Caki2 (cell line): ENCODE data around the gene ITPR3. TPM values are rescaled to one million over a fixed set of nuclear protein-coding genes. Genes with fewer than 3 reads are reported as not detected.

Experiments used
- DNase-seq: peaks from one replicate; pipeline ENCODE4 v3.0.0-alpha.2; 2015; ENCODE audit warnings: low read depth
- in situ Hi-C: cut with HindIII; loops from 2 replicates; pipeline ENCODE4 v1.10.0; 2016; ENCODE audit warnings: low sequenced_read_pairs, low pct_unique_long_range_greater_than_20kb, mixed read lengths
- total RNA-seq: library from RNA; depleted of rRNA; stranded (reverse); fragments of >200 nt; shearing (Covaris generic); gene quantifications from 2 replicates; pipeline ENCODE4 v1.2.3, GENCODE V29; 2014; ENCODE audit warnings: low replicate concordance

The ITPR3 gene
- total RNA-seq, 1 experiment from 2014 or later = 59.3 TPM

GRCh38 chr6:33730611-33731010, 109.5 kb downstream of the ITPR3 start:
- in situ Hi-C loops = no loop called here
- no peak for DNase-seq

GRCh38 chr6:33731035-33731434, 109.9 kb downstream of the ITPR3 start:
- DNase-seq = no peak
- in situ Hi-C loops = no loop called here

GRCh38 chr6:33731751-33732282, 110.7 kb downstream of the ITPR3 start:
- no peak for DNase-seq
- in situ Hi-C loops = no loop called here

- no peak for DNase-seq
- in situ Hi-C loops = no loop called here
Measured at GRCh38 chr6:33732385-33732784, 111.3 kb downstream of the ITPR3 start.

GRCh38 chr6:33732817-33733708, 111.9 kb downstream of the ITPR3 start:
- in situ Hi-C loops = no loop called here
- DNase-seq = peak; percentile 31

GRCh38 chr6:33733709-33734007, 112.5 kb downstream of the ITPR3 start:
- DNase-seq = no peak

GRCh38 chr6:33735216-33735615, 114.1 kb downstream of the ITPR3 start:
- in situ Hi-C loops = no loop called here
- DNase-seq = no peak

More at GRCh38 chr6:33733709-33734007, 112.5 kb downstream of the ITPR3 start:
- in situ Hi-C loops = no loop called here

- in situ Hi-C loops = no loop called here
- no peak for DNase-seq
Measured at GRCh38 chr6:33737267-33738026, 116.3 kb downstream of the ITPR3 start.

- in situ Hi-C loops = no loop called here
- no peak for DNase-seq
Measured at GRCh38 chr6:33738153-33738552, 117.0 kb downstream of the ITPR3 start.

GRCh38 chr6:33738879-33739278, 117.8 kb downstream of the ITPR3 start:
- in situ Hi-C loops = no loop called here
- no peak for DNase-seq

GRCh38 chr6:33739571-33739970, 118.4 kb downstream of the ITPR3 start:
- in situ Hi-C loops = no loop called here

GRCh38 chr6:33740204-33740608, 119.1 kb downstream of the ITPR3 start:
- in situ Hi-C loops = no loop called here
- no peak for DNase-seq

More at GRCh38 chr6:33739571-33739970, 118.4 kb downstream of the ITPR3 start:
- no peak for DNase-seq

GRCh38 chr6:33740794-33741193, 119.7 kb downstream of the ITPR3 start:
- no peak for DNase-seq
- in situ Hi-C loops = no loop called here

GRCh38 chr6:33742092-33742491, 121.0 kb downstream of the ITPR3 start:
- in situ Hi-C loops = no loop called here

GRCh38 chr6:33742837-33743236, 121.7 kb downstream of the ITPR3 start:
- in situ Hi-C loops = no loop called here
- no peak for DNase-seq

More at GRCh38 chr6:33742092-33742491, 121.0 kb downstream of the ITPR3 start:
- DNase-seq = no peak

- in situ Hi-C loops = no loop called here
- DNase-seq = peak; percentile 65
Measured at GRCh38 chr6:33744001-33744848, 123.1 kb downstream of the ITPR3 start.

GRCh38 chr6:33744895-33745546, 123.9 kb downstream of the ITPR3 start:
- DNase-seq = no peak
- in situ Hi-C loops = no loop called here

GRCh38 chr6:33745548-33745947, 124.4 kb downstream of the ITPR3 start:
- DNase-seq = no peak
- in situ Hi-C loops = no loop called here
